Measurements from ENCODE around the gene NPDC1.

The NPDC1 gene

DNA sequence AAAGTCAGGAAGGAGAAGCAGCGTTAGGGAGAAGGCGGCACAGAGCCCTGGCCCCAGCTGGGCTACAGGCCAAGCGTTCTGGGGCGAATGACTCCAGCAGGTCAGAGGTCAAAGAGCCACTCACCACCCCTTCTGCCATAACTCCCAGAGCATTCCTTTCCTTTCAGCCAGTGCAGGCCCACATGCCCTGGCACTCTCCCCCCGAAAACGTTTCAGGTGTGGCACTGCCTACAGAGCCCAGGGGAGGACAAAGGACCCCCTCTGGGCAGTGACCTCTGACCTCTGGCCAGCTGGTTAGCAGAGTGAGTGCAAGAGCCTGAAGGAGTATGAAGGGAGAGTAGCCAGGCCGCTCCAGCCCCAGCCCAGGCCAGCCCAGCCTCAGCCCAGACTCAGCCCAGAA, 22.8 kb downstream of the NPDC1 start:
- no peak for DNase-seq

DNA sequence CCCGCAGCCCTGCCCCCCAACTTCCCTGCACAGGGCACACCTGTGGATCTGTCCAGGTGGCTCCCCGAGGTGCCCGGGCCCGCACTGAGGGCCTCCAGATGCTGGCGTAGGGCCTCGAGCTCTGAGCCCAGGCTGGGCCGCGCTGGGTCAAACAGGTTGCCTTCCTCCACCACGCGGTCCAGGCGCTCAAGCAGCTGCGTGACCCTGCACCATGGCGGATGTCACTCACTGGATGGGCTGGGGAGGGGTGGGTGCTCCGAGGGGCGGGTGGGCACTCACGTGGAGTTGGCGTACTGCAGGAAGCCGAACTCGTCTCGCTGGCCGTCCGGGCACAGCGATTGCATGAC, 23.3 kb downstream of the NPDC1 start:
- DNase-seq: no peak

DNA sequence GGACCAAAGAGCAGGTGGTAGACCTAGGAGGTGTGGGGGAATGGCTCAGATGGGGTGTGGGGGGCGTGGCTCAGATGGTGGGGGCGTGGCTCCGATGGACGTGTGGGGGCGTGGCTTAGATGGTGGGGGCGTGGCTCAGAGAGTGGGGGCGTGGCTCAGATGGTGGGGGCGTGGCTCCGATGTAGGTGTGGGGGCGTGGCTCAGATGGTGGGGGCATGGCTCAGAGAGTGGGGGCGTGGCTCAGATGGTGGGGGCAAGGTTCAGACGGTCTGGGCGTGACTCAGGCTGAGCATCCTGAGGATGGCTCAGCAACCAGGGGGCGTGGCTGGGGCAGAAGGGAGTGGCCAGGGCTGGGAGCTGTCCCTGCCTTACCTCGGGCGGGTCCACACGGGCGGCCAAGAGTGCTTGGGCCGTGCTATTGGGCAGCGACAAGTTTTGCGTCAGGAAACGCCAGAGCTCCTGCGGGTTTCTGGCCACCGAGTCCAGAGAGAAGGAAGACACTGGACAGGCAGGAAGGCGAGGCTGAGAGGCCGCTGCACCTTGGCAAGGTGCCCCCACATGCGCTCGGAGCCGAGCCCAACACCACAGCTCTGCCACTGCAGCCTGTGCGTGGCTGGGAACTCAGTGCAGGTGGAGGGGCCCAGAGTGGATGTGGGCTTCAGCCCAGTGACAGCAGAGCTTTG, 23.9 kb downstream of the NPDC1 start:
- DNase-seq: peak; percentile 78

DNA sequence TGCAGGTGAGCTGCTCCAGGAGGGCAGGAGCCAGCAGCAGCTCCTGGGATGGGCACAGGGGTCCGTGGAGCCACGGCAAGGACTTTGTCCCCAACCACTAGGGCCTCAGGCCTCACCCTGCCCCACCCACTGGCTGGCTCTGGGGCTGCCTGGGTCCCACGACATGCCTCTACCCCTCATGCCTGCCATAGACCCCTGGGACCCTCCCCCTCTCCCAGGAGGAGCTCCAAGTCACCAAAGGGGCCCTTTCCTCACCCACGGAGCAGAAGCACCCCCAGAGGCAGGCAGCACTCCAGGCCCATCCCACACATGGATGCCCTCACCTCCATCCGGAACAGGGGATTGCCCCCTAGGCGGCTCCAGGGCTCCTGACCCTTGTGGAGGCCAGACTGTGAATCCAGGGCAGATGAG, 24.4 kb downstream of the NPDC1 start:
- DNase-seq: no peak

DNA sequence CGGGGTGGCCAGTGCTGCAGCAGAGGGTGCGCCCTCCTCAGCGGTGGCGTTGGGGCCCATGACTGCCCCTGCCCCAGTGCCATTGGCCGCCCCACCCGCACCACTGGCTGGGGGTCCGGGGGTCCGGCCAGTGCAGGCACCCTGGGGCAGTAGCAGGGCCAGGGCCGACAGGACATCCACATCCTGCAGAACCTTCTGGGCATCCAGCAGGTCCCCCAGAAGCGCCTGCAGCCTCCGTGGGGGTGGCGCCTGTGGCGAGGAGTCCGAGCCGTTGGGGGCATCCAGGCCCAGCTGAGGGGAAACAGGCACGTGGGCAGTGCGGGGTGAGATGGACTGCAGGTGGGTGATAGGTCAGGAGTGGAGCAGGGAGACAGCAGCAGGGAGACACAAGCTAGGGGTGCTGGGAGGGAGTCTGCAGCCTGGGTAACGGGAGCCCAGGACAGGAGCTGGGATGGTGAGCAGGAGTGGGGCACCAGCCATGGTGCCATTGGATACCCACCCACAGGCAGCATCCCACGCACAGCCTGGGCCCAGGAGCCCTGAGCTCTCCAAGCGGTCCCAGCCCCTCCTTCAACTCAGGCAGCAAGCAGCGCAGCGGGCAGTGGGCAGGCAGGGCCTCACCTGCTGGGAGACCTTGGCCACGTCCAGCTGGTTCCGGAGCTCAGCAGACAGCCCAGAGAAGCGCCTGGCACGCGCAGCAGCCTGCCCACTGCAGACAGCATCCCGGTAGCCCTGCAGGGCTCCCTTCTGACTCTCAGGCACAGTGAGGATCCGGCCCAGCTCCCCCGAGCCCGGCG, 25.0 kb downstream of the NPDC1 start:
- DNase-seq: no peak

DNA sequence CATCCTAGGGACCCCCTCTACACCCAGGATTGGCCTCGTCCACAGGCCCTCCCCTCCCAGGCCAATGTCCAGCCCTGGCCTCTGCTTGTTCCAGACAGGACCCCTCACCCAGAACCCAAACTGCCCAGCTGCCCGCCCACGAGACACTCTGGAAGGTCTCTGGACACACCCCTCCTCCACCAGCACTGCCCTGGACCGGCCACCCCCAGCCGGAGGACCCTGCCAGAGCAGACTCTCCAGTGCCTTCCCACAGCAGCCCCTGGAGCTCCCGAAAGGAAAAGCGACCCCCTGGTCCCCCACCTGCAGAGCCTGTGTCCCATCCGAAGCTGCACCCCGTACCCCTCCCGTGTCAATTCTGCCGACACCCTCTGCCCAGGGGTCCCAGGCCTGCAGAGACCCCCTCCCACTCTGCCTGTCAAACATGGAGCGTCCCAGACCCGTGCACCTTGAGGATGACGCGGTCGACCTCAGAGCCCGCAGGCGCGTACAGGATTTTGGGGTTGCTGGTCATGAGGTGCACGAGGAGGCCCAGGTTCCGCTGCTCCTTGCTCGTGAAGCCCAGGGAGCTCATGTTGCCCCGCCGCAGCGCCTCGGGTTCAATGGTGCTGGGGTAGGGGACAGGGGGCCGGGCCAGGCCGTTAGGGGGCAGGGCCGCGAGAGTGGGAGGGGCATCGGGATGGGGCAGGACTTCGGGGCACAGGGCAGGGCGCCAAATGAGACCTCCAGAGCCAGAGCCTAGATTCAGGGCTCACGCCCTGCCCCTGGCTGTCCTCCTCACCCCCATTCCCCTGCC, 25.9 kb downstream of the NPDC1 start:
- DNase-seq: no peak

DNA sequence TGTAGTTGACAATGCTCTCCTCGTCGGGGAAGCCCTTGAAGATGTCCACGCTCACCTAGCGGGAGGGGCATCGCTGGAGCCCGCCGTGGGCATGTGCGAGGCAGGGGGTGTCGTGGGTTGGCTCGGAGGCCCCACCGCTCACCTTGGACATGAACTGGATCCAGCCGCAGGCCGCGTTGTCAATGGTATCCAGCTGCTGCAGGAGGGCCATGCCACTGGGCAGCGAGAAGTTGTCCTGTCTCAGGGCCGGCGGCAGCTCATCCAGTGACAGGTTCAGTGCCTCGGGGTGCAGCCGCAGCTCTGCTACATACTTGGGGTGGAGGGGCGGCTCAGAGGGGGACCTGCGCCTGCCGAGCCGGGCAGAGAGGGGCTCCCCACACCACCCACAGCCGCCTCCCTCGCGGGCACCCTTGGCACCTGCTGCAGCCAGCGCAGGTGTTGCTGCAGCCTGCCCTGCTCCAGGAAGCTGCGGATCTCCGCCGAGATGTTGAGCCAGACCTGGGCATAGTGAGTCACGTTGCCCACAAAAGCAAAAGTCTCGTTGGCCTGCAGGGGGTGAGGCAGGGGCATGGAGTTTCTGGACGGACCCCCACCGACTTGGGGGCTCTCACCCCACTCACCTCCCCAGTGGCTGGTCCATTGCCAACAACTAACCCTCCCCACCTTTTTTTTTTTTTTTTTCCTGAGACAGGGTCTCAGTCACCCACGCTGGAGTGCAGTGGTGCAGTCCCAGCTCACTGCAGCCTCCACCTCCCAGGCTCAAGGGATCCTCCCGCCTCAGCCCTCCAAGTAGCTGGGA, 27.0 kb downstream of the NPDC1 start:
- DNase-seq: no peak

DNA sequence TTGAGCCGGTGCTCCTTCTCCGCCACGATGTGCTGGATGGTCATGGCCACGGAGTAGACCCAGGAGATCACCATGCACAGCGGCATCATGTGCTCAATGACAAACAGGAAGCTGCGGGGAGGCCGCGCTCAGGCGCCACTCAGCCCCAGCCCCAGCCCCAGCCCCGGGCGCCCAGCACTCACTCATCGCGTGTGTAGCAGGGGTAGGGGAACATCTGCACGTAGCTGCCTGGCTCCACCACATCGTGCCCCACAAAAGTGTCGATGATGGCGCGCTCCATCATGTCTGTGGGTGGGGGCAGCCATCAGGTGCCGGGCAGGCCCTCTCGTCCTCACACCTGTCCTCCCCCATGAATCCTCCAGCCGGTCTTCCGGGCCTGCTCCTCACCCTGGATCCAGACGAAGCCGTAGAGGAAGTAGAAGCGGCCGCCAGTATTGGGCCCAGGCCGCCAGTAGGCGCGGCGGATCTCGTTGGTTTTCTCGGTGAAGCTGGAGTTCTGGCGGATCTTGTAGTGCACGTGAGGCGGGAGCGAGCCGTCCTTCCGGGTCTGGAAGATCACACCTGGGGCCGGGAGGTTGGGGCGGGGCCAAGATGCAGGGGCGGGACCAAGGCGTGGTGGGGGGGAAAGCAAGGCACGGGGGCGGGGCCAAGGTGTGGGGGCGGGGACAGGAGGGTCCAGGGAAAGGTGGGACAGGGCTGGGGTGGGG, 28.0 kb downstream of the NPDC1 start:
- no peak for DNase-seq

DNA sequence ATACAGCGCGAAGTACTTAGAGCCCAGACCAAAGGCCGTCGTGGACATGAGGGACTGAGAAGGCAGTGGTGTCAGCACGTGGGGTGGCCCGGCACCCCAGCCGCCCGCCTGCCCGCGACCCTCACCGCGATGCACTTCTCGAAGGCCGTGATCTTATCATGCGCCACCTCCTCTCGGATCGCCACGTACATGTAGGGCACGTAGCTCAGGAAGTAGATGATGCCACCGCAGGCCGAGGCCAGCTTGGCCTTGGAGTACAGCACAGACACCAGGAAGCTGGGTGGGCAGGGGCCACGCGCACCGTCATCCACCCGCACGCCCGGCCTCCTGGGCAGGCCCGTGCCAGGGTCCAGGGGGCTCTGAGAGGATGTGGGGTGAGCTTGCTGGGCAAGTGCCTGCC, 28.9 kb downstream of the NPDC1 start:
- no peak for DNase-seq

DNA sequence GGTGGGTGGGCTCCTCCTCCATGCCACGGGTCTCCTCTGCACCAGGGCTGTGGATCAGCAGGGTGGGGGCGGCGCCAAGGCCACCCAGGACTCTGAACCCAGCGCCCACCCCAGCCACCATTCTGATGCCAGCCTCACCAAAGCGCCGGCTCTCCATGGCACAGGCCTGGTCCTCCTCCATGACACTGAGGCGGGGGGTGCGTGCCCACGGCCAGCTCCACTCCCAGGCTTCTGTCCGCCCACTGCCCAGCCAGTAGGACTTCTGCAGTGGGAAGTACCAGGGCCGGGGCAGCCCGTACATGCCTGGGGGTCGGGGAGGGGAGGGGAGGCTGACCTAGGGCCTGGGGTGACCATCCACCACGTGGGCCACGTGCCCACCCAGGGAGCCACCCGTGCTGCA, 29.5 kb downstream of the NPDC1 start:
- DNase-seq: no peak

DNA sequence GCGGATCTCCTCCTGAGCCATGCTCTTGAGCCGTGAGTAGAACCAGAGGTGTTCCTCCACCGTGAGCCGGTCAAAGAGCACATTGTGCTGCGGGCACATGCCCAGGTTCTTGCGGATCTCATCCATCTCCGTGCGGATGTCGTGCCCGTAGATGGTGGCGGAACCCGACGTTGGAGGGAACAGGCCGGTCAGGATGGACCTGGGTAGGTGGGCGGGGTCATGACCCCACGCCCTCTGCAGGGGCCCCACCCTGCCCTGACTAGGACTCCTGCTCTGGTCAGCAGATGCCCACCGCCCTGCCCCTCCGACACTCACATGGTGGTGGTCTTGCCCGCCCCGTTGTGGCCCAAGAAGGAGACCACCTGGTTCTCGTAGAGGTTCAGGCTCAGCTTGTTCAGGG, 30.0 kb downstream of the NPDC1 start:
- DNase-seq: no peak

DNA sequence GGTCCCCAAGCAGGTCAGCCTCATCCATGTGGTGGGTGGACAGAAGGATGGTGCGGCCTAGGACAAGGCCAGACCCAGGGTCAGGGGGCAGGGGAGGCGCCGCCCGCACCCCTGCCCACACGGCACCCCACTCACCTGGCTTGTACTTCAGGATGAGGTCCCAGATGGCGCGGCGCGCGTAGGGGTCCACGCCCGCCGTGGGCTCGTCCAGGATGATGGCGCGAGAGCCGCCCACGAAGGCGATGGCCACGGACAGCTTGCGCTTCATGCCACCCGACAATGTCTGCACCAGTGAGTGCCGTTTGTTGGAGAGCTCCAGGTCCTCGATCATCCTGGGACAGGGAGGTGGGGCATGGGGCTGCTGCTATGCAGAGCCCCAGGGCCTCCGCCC, 30.4 kb downstream of the NPDC1 start:
- no peak for DNase-seq

DNA sequence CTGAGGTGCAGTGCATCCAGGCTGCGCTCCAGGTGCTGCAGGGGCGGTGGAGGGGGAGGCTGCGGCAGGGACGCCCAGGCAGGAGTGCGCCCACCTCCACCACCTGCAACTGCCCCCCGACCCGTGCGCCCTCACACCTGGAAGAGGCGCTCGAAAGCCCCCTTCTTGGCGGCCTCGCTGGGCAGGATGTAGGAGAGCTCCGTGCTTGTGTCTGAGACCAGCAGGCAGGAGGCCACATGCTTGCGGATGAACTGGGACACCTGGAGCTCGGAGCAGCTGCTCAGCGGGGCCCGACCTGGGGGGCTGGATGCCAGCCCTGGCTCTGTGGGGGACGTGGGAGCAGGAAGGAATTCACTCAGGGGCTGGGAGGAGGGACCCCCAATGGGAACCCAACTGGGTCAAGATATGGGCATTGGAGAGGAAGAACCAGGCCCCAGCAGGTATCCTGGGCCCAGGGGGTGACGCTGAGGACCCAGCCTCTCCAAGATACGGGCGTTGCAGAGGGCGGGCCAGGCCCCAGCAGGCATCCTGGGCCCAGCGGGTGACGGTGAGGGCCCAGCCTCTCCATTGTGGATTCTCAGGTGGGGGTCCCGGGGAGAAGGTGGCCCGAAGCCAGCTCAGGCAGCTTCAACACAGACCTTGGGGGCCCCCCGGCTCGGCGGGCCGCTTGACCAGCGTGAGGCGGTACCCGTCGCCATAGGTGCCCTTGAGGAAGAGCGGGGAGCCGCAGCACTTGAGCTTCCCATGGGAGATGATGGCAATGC, 31.0 kb downstream of the NPDC1 start:
- DNase-seq: no peak

DNA sequence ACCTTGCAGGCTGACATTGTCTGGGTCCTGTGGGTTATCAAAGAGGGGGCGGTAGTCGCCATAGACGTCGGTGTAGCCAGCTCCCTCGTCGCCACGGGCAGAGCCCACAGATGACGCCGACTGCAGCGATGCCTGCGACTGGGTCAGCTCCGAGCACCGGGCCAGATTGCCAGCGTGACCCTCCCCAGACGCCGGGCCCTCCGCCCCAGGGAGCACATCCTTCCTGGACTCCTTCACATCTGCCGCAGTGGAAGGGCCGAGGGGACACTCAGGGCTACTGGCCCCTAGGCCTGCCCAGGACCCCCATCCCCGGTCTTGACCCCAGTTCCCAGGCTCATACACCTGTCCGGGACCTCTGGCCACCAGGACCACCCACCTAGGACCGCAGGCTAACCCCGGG, 31.8 kb downstream of the NPDC1 start:
- no peak for DNase-seq

DNA sequence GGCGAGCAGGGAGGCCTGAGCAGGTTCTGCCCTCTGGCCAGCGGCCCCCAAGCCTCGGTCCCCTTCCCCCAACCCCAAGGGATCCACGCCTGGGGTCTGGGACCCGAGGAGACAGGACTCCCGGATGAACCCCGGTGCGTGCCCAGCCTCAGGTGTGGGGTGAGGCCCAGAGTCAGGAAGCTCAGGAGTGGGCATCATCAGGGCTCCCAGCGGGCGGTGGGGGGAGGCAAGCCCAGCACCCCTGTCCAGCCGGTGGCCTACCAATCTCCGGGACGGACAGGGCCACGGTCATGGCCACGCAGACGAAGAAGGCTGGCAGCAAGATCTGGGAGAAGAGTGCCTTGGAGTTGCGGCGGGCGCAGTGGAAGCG, 32.4 kb downstream of the NPDC1 start:
- DNase-seq: no peak

DNA sequence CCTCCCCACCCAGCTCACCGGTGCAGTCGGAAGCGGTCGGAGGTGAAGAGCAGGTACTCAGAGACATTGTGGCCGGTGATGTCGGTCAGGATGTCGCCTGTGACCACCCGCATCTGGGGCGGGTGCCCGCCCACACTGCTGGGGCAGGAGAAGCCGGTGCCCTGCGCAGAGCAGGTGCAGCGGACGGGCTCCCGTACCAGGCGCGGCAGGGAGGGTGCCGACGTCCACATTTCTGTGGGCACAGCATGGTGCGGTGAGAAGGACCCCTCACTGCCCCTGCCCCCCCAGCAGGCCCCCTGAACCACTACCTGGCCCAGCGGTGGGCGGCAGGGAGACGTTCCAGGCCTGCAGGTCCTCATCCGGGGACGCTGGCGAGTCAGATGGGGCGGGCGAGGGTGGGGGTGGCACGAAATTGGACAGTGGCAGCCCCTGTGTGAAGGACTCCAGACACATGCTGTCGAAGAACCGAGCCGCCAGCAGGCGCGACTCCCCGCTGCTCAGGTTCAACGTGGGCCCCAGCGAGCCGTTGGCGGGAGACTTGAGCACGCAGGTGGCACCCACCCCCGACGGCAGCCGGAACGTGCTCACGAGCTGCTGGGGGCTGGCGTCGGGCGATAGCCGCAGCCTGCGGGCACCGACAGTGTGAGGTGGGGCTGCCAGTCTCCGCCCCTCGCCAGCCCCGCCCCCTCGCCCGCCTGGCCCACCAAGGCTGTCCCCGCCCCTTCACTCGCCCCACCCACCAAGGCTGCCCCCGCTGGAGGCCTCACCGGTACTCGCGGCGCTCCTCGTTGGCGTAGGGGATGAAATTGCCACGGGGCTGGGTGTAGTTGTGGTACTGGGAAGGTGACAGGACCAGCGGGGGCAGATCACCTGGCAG, 33.0 kb downstream of the NPDC1 start:
- DNase-seq: no peak

DNA sequence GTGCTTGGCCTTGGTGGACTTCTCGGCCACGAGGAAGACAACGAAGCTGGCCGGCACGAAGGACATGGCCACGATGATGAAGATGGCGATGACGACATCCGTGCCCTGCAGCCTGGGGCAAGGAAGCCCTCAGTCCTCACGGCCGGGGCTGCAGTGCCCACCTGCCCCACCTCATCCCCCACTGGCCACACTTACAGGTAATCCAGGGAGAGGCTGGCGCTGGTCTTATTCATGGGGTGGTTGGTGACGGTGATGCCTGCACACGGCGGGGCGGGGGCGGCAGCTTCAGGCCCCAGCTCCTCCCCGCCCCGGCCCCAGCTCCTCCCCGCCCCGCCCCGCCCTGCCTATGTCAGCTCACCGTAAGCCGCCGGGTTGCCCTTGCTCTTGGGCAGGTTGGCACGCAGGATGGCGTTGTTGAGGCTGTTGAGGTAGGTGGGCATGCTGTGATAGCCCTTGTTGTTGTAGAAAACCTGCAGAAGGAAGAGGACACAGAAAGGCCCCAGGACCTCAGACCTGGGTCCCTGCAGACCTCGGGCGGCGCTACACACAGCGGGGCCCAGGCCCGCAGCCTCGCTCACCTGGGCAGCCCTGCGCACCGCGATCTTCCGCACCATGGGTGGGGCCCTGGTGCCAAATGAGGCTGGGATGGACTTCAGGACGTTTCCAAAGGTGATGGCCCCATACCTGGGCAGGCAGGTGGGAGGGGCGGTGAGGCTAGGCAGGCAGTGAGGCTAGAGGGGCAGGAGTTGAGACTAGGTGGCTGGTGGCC, 33.9 kb downstream of the NPDC1 start:
- DNase-seq: no peak

DNA sequence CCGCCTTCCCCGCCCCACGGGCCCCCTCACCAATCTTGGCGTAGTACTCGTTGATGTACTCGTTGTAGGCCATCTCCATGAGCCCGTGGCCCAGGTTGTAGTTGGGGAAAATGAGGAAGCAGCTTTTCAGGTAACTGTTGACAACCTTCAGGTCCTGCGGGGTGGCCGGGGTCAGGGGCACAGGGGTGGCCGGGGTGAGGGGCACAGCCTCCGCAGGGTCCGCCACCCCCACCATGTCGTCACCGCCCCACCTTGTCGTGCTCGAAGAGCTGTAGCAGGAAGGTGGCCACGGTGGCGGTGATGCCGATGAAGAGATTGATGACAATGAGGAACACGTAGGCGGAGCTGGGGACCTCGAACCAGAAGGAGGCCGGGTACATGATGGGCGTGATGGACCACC, 34.8 kb downstream of the NPDC1 start:
- no peak for DNase-seq

DNA sequence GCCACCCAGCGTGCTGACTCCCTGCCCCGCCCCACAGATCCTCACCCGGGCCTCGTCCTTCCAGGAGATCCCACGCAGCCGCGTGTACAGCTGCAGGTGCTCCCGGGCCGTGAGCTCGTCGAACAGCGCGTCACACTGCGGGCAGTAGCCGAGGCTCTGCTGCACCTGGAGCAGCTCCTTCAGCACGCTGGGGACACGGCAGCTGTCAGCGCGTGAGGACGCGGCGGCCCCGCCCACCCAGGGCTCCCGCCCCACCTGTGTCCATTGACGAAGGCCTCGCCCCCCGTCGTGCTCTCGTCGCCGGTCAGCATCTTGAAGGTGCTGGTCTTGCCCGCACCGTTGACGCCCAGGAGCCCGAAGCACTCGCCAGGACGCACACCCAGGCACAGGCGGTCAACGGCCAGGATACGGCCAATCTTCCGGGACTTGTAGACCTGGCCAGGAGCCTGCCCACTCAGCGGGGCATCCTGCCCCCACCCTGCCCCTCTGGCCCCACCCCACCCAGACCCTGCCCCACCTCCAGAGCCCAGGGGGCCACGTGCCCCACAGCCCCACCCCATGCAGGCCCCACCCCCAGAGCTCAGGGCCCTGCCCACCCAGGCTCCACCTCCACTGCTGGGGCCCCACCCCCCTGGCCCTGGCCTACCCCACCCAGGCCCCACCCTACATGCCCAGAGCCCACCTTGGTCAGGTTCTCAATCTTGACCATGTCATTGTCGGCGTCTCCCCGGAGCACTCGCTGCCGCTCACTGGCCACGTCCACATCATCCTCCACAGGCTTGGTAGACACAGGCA, 35.8 kb downstream of the NPDC1 start:
- no peak for DNase-seq

All from CD4-positive, alpha-beta T cell treated with Interleukin-17A for 1 hour (primary cell).